Stimulated activated naive B cell treated with anti-CD40 and anti-IgM and Interleukin-4, amounts not matched to agents 10 μg/mL and 1 μg/mL and 100 μg/mL, for 72 hours (primary cell): Measurements from ENCODE around the gene DIRAS1.
A peak's percentile ranks its signal among the peaks of the same experiment; 100 is the strongest.

Experiments
- ATAC-seq, 2 donors: fragments of 150-1000 bp; cut with Tn5 transposase; replicated peaks; 2 replicates each; pipeline ENCODE4 v1.10.0; 2021; ENCODE audit warnings: moderate library complexity in 1 of 2
- DNase-seq: peaks from one replicate; pipeline ENCODE4 v3.0.0; 2021
- H3K27ac Mint-ChIP-seq: one replicate; pipeline ENCODE4 v1.8.0; 2022; ENCODE audit warnings: mild to moderate bottlenecking, mixed read lengths
- H3K27me3 Mint-ChIP-seq, 2 donors: one replicate each; pipeline ENCODE4 v1.8.0; 2022; ENCODE audit warnings: mixed read lengths in 2 of 2
- H3K36me3 Mint-ChIP-seq, 2 donors: one replicate each; pipeline ENCODE4 v1.8.0; 2022; ENCODE audit warnings: mixed read lengths in 2 of 2, mild to moderate bottlenecking in 1 of 2
- H3K4me1 Mint-ChIP-seq, 2 donors: one replicate each; pipeline ENCODE4 v1.8.0; 2022; ENCODE audit warnings: mixed read lengths in 2 of 2, mild to moderate bottlenecking in 1 of 2
- H3K4me3 Mint-ChIP-seq, 2 donors: one replicate each; pipeline ENCODE4 v1.8.0; 2022; ENCODE audit warnings: mild to moderate bottlenecking in 2 of 2, mixed read lengths in 2 of 2, moderate library complexity in 1 of 2
- H3K9me3 Mint-ChIP-seq, 2 donors: one replicate each; pipeline ENCODE4 v1.8.0; 2022; ENCODE audit warnings: mixed read lengths in 2 of 2, mild to moderate bottlenecking in 1 of 2

The DIRAS1 gene

GRCh38 chr19:2759965-2760364 lies 38.8 kb upstream of the DIRAS1 start:
- no peak overlapping the region for H3K27ac Mint-ChIP-seq
- peaks cover 59 to 67% of the 10 kb centered on the region in 2 donors for H3K36me3 Mint-ChIP-seq
- no peak overlapping the region for H3K4me3 Mint-ChIP-seq
- H3K4me1 Mint-ChIP-seq: peaks cover 2 to 16% of the 10 kb centered on the region in 2 donors
- DNase-seq (no peak), ATAC-seq (no peak)
- H3K27me3 Mint-ChIP-seq: no peaks in the 10 kb centered on the region
- H3K9me3 Mint-ChIP-seq: no peaks in the 10 kb centered on the region

GRCh38 chr19:2759362-2759761 lies 38.2 kb upstream of the DIRAS1 start:
- peaks cover 61 to 70% of the 10 kb centered on the region in 2 donors for H3K36me3 Mint-ChIP-seq
- H3K27me3 Mint-ChIP-seq: no peaks in the 10 kb centered on the region
- peaks cover 2 to 16% of the 10 kb centered on the region in 2 donors for H3K4me1 Mint-ChIP-seq
- no peaks in the 10 kb centered on the region for H3K9me3 Mint-ChIP-seq
- no peak overlapping the region for H3K27ac Mint-ChIP-seq
- ATAC-seq (peak in 1 of 2 donors; percentile 16), DNase-seq (no peak)
- H3K4me3 Mint-ChIP-seq: no peak overlapping the region

- no peak for DNase-seq
- ATAC-seq: no peak
- H3K4me3 Mint-ChIP-seq: no peak overlapping the region
- H3K27ac Mint-ChIP-seq: peak overlapping the region; percentile 20
- peaks cover 65 to 76% of the 10 kb centered on the region in 2 donors for H3K36me3 Mint-ChIP-seq
- H3K4me1 Mint-ChIP-seq: peaks cover 2 to 16% of the 10 kb centered on the region in 2 donors
- no peaks in the 10 kb centered on the region for H3K9me3 Mint-ChIP-seq
- no peaks in the 10 kb centered on the region for H3K27me3 Mint-ChIP-seq
These were observed 37.6 kb upstream of the DIRAS1 start for GRCh38 chr19:2758601-2759313.

DNA sequence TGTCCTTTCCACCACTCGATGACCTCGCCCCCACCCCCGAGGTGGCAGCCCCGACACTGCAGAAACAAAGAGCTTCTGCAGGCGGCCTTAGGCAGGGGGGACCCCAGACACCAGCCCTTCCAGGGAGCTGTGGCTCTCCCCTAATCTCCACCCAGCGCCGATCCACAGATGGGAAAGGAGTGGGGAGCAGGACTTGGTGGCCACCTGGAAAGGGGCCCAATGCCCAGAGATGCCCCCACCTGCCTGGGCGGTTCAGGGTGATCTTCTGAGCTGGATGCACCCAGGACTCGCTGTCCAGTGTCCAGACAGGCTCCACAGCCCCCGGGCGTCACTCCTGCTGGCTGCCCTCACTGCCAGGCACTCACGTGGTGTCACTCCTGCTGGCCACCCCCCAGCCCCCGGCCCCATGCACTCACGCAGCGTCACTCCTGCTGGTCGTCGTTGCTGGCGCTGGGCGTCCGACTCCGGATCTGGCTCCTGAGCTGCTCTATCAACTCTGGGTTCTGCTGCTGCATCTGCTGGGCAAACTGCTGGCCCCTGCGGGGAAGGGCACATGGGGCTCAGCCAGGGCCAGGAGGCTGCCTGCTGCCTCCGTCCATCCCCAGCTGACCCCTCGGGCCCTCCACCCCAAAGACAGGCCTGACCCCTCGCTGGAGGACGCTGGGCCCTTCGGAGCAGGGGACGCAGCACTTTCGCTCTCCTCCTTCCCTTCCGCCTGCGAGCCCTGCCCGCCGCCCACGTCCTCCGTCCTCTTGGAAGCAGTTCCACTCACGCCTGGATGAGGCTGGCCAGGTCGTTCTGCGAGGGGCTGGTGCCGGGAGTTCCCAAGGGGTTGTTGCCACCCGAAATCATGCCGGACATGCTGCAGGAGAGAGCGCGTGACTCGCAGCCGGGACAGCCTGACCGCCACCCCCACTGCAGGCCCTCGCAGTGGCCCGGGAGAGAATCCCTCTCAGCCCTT lies 36.0 kb upstream of the DIRAS1 start:
- ATAC-seq (no peak), DNase-seq (no peak)
- H3K4me1 Mint-ChIP-seq: peaks cover 2 to 13% of the 10 kb centered on the region in 2 donors
- H3K36me3 Mint-ChIP-seq: peaks cover 63 to 77% of the 10 kb centered on the region in 2 donors
- H3K27me3 Mint-ChIP-seq: no peaks in the 10 kb centered on the region
- no peaks in the 10 kb centered on the region for H3K9me3 Mint-ChIP-seq
- H3K4me3 Mint-ChIP-seq: no peak overlapping the region
- peak overlapping the region; percentile 94 for H3K27ac Mint-ChIP-seq

- H3K9me3 Mint-ChIP-seq: no peaks in the 10 kb centered on the region
- no peak overlapping the region for H3K27ac Mint-ChIP-seq
- ATAC-seq: peak in 1 of 2 donors; percentile 10
- no peak overlapping the region for H3K4me3 Mint-ChIP-seq
- no peak for DNase-seq
- no peaks in the 10 kb centered on the region for H3K27me3 Mint-ChIP-seq
- peaks cover 59 to 72% of the 10 kb centered on the region in 2 donors for H3K36me3 Mint-ChIP-seq
- peaks cover 2 to 9% of the 10 kb centered on the region in 2 donors for H3K4me1 Mint-ChIP-seq
These were observed 35.3 kb upstream of the DIRAS1 start for GRCh38 chr19:2756477-2756876.

GRCh38 chr19:2755811-2756210 lies 34.6 kb upstream of the DIRAS1 start:
- peaks cover 2 to 9% of the 10 kb centered on the region in 2 donors for H3K4me1 Mint-ChIP-seq
- no peak for DNase-seq
- H3K9me3 Mint-ChIP-seq: no peaks in the 10 kb centered on the region
- peaks cover 57 to 70% of the 10 kb centered on the region in 2 donors for H3K36me3 Mint-ChIP-seq
- H3K27me3 Mint-ChIP-seq: no peaks in the 10 kb centered on the region
- no peak overlapping the region for H3K4me3 Mint-ChIP-seq
- no peak for ATAC-seq
- H3K27ac Mint-ChIP-seq: peak overlapping the region; percentile 81

GRCh38 chr19:2755448-2755705 lies 34.2 kb upstream of the DIRAS1 start:
- Mint-ChIP-seq H3K27ac (peak overlapping the region; percentile 81), H3K27me3 (no peaks in the 10 kb centered on the region), H3K4me1 (peaks cover 2 to 9% of the 10 kb centered on the region in 2 donors), H3K9me3 (no peaks in the 10 kb centered on the region), H3K4me3 (no peak overlapping the region), H3K36me3 (peaks cover 54 to 67% of the 10 kb centered on the region in 2 donors)
- no peak for ATAC-seq
- no peak for DNase-seq

DNA sequence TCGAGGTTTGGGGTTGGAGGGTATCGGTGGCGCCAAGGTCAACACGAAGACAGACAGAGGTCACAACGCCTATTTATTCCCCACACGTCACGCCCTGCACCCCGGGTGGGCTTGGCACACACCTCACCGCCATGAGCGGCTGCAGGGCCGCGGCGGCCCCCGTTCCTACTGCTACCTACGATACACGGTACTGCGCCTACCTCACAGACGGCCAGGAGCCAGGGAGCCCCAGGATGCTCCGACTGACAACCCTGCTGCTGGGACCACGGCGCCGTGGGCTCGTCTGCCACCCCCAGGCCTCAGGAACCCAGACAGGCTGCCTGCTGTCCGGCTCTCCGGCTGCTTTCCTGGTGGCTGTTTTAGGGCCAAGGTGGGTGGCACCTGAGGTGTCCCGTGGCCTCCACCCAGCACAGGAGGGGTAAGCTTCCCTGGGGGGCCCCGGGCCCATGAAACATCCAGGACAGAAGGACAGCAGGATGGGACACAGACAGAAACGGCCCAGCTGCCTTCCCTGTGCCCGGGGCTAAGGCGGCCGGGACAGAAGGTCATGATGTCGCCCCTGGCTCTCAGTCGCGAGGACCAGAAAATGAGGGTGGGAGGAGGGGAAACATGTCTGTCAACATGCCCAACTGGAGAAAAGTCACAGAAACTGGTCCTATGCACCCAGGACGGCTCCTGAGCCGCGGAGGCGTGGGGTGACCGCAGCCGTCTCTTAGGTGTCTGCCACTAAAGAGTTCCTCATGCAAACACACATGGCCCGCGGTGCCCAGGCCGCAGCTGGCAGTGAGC lies 33.7 kb upstream of the DIRAS1 start:
- peaks cover 54 to 63% of the 10 kb centered on the region in 2 donors for H3K36me3 Mint-ChIP-seq
- H3K4me1 Mint-ChIP-seq: peaks cover 2 to 9% of the 10 kb centered on the region in 2 donors
- no peaks in the 10 kb centered on the region for H3K27me3 Mint-ChIP-seq
- ATAC-seq: no peak
- no peak for DNase-seq
- peak overlapping the region; percentile 20 for H3K27ac Mint-ChIP-seq
- H3K9me3 Mint-ChIP-seq: no peaks in the 10 kb centered on the region
- no peak overlapping the region for H3K4me3 Mint-ChIP-seq

GRCh38 chr19:2751438-2751830 lies 30.3 kb upstream of the DIRAS1 start:
- no peak for ATAC-seq
- H3K27me3 Mint-ChIP-seq: no peaks in the 10 kb centered on the region
- H3K27ac Mint-ChIP-seq: no peak overlapping the region
- no peaks in the 10 kb centered on the region for H3K9me3 Mint-ChIP-seq
- H3K4me1 Mint-ChIP-seq: peaks cover 3 to 15% of the 10 kb centered on the region in 2 donors
- no peak overlapping the region for H3K4me3 Mint-ChIP-seq
- no peak for DNase-seq
- H3K36me3 Mint-ChIP-seq: peaks cover 33 to 38% of the 10 kb centered on the region in 2 donors

GRCh38 chr19:2750808-2751437 lies 29.8 kb upstream of the DIRAS1 start:
- ATAC-seq (no peak), DNase-seq (no peak)
- Mint-ChIP-seq H3K9me3 (no peaks in the 10 kb centered on the region), H3K4me3 (no peak overlapping the region), H3K36me3 (peaks cover 28 to 33% of the 10 kb centered on the region in 2 donors), H3K27me3 (no peaks in the 10 kb centered on the region), H3K27ac (no peak overlapping the region), H3K4me1 (peaks cover 3 to 15% of the 10 kb centered on the region in 2 donors)

GRCh38 chr19:2747349-2747748 lies 26.2 kb upstream of the DIRAS1 start:
- no peak for ATAC-seq
- no peak for DNase-seq
- Mint-ChIP-seq H3K4me3 (no peak overlapping the region), H3K27ac (no peak overlapping the region), H3K4me1 (peaks cover 3 to 15% of the 10 kb centered on the region in 2 donors), H3K27me3 (peaks cover 7% of the 10 kb centered on the region in 2 donors), H3K9me3 (no peaks in the 10 kb centered on the region), H3K36me3 (peaks cover 3 to 4% of the 10 kb centered on the region in 2 donors)

DNA sequence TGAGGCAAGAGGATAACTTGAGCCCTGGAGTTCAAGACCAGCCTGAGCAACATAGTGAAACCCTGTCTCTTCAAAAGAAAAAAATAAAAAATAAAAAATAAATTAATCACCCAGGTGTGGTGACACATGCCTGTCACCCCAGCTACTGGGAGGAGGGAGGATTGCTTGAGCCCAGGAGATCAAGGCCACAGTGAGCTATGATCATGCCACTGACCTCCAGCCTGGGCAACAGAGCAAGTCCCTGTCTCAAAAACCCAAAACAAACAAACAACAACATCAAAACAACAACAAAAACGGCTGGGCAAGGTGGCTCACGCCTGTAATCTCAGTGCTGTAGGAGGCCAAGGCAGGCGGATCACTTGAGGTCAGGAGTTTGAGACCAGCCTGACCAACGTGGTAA lies 22.9 kb upstream of the DIRAS1 start:
- Mint-ChIP-seq H3K36me3 (peaks cover 0 to 3% of the 10 kb centered on the region in 2 donors), H3K27me3 (peaks cover 7 to 8% of the 10 kb centered on the region in 2 donors), H3K27ac (no peak overlapping the region), H3K4me1 (peaks cover 8 to 24% of the 10 kb centered on the region in 2 donors), H3K4me3 (no peak overlapping the region), H3K9me3 (no peaks in the 10 kb centered on the region)
- no peak for DNase-seq
- no peak for ATAC-seq

GRCh38 chr19:2743099-2743498 lies 21.9 kb upstream of the DIRAS1 start:
- ATAC-seq (no peak), DNase-seq (no peak)
- Mint-ChIP-seq H3K9me3 (no peaks in the 10 kb centered on the region), H3K27ac (no peak overlapping the region), H3K4me1 (peaks cover 13 to 28% of the 10 kb centered on the region in 2 donors), H3K27me3 (peaks cover 7 to 8% of the 10 kb centered on the region in 2 donors), H3K36me3 (peaks cover 2 to 9% of the 10 kb centered on the region in 2 donors), H3K4me3 (no peak overlapping the region)

DNA sequence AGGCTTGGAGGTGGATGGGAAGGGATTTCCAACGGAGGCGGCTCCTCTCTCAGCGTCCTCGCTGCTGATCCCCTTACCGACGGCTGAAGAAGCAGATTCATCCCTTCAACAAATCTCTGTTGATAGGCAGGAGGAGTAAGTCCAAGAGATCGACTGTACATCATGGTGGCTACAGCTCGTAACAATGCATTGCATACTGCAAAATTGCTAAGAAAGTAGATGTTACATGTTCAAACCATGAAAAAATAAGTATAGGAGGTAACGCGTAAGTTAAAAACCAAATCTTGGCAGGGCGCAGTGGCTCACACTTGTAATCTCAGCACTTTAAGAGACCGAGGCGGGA lies 19.1 kb upstream of the DIRAS1 start:
- peaks cover 24 to 32% of the 10 kb centered on the region in 2 donors for H3K36me3 Mint-ChIP-seq
- peaks cover 7 to 8% of the 10 kb centered on the region in 2 donors for H3K27me3 Mint-ChIP-seq
- peaks cover 15 to 39% of the 10 kb centered on the region in 2 donors for H3K4me1 Mint-ChIP-seq
- peak overlapping the region; percentile 92 for H3K4me3 Mint-ChIP-seq
- no peaks in the 10 kb centered on the region for H3K9me3 Mint-ChIP-seq
- H3K27ac Mint-ChIP-seq: no peak overlapping the region
- no peak for DNase-seq
- ATAC-seq: peak in 1 of 2 donors; percentile 4
